ENCODE measurements around the gene NUP43. TPM values are rescaled to one million over a fixed set of nuclear protein-coding genes. Genes with fewer than 3 reads are reported as not detected.

The NUP43 gene
- total and polyA plus RNA-seq, 2 experiments from 2014 or later = 16.1 to 58.0 TPM

DNA sequence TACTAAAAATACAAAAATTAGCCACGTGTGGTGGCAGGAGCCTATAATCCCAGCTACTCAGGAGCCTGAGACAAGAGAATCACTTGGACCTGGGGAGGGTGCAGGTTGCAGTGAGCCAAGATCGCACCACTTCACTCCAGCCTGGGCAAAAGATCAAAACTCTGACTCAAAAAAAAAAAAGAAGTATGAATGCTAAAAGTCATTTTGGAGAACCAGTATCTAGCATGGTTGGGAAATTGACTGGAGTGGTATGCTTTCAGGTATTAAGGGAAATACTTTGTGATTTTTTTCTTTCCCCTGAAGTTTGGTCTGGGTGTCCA lies 33.3 kb upstream of the NUP43 start:
- TF ChIP-seq EZH2phosphoT487 (IDR thresholded peaks at IDR 0.05; ENCODE audit: insufficient read depth, low read depth) (no peak), EZH2 (IDR thresholded peaks at IDR 0.05; ENCODE audit: insufficient read depth, poor library complexity, severe bottlenecking) (no peak)
- H3F3A ChIP-seq (ENCODE audit: insufficient read depth) = no peaks in the 10 kb centered on the region
- H3K4me1 ChIP-seq (ENCODE audit: insufficient read depth) = no peaks in the 10 kb centered on the region
- no peaks in the 10 kb centered on the region; the same call in 1 of the 2 replicates for H4K20me1 ChIP-seq (ENCODE audit: insufficient read depth)
- peaks cover 45% of the 10 kb centered on the region for H3K36me3 ChIP-seq (ENCODE audit: low read depth)
- in situ Hi-C loops (cut with MboI) = no loop called here
- H3K9me2 ChIP-seq (ENCODE audit: insufficient read depth) = no peaks in the 10 kb centered on the region
- no peak overlapping the region for H2AFZ ChIP-seq
- DNase-seq = peak; percentile 8
- H3K9me3 ChIP-seq (ENCODE audit: low read depth) = no peaks in the 10 kb centered on the region
- H3K27me3 ChIP-seq (replicated peaks; ENCODE audit: insufficient read depth) = no peaks in the 10 kb centered on the region
- H3K79me2 ChIP-seq (ENCODE audit: insufficient read depth) = peaks cover 87% of the 10 kb centered on the region
- no peak overlapping the region for H3K4me3 ChIP-seq
- 94 to 95% methylated on average over 2 of the region's 2 CpGs for WGBS, 2 experiments (ENCODE audit: low coverage in 1 of 2, low lambda C conversion rate in 2 of 2, missing lambda C conversion rate in 2 of 2)
- no peak overlapping the region for H3K27ac ChIP-seq
- H3K9ac ChIP-seq = no peak overlapping the region
- H3K4me2 ChIP-seq (ENCODE audit: unreplicated experiment) = no peak overlapping the region

DNA sequence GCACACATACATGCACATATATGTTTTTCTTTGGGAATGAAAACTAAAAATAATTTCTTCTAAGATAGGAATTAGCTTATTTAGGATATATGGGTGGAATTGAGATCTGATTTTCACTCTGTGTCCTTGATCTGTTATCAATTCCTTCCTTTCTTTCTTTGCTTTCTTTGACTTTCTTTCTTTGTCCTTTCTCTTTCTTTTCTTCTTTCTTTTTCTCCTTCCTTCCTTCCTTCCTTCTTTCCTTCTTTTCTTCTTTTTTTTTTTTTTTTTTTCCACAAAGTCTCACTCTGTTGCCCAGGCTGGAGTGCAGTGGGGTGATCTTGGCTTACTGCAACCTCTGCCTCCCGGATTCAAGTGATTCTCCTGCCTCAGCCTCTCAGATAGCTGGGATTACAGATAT lies 31.3 kb upstream of the NUP43 start:
- no peak overlapping the region for H2AFZ ChIP-seq
- in situ Hi-C loops (cut with MboI) = no loop called here
- WGBS, 2 experiments (ENCODE audit: low coverage in 1 of 2, low lambda C conversion rate in 2 of 2, missing lambda C conversion rate in 2 of 2) = 86 to 100% methylated on average over 1 of the region's 1 CpG
- no peak overlapping the region for H3K9ac ChIP-seq
- no peak overlapping the region for H3K4me2 ChIP-seq (ENCODE audit: unreplicated experiment)
- no peak overlapping the region for H3K27ac ChIP-seq
- peaks cover 83% of the 10 kb centered on the region for H3K79me2 ChIP-seq (ENCODE audit: insufficient read depth)
- no peaks in the 10 kb centered on the region for H3K27me3 ChIP-seq (replicated peaks; ENCODE audit: insufficient read depth)
- H3K9me2 ChIP-seq (ENCODE audit: insufficient read depth) = no peaks in the 10 kb centered on the region
- peaks cover 41% of the 10 kb centered on the region for H3K36me3 ChIP-seq (ENCODE audit: low read depth)
- no peaks in the 10 kb centered on the region for H3K9me3 ChIP-seq (ENCODE audit: low read depth)
- TF ChIP-seq EZH2 (IDR thresholded peaks at IDR 0.05; ENCODE audit: insufficient read depth, poor library complexity, severe bottlenecking) (no peak), EZH2phosphoT487 (IDR thresholded peaks at IDR 0.05; ENCODE audit: insufficient read depth, low read depth) (no peak)
- H4K20me1 ChIP-seq (ENCODE audit: insufficient read depth) = no peaks in the 10 kb centered on the region; the same call in 1 of the 2 replicates
- H3K4me3 ChIP-seq = no peak overlapping the region
- H3K4me1 ChIP-seq (ENCODE audit: insufficient read depth) = no peaks in the 10 kb centered on the region
- no peaks in the 10 kb centered on the region; the same call in 1 of the 2 replicates for H3F3A ChIP-seq (ENCODE audit: insufficient read depth)
- no peak for DNase-seq

DNA sequence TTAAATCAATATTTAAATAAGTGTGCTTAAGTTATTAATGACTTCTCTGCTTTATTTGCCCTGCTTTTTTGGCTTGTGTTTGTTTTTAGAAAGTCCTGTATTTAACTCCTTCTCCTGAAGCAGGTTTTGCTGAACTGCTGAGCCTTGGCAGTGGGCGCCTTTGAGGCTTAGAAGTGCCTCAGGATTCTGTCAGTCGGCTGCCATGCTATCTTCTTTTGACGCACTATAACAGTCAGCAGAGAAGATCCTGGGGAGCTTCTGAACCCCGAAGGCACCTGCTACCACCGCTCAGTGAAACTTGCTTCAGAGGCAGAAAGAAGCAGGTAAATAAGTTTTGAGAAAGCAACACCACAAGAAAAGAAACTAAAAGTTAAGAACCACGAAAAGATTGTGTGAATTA lies 25.6 kb upstream of the NUP43 start:
- Histone ChIP-seq H3K9me2 (ENCODE audit: insufficient read depth) (no peaks in the 10 kb centered on the region), H3K79me2 (ENCODE audit: insufficient read depth) (peaks cover 90% of the 10 kb centered on the region)

DNA sequence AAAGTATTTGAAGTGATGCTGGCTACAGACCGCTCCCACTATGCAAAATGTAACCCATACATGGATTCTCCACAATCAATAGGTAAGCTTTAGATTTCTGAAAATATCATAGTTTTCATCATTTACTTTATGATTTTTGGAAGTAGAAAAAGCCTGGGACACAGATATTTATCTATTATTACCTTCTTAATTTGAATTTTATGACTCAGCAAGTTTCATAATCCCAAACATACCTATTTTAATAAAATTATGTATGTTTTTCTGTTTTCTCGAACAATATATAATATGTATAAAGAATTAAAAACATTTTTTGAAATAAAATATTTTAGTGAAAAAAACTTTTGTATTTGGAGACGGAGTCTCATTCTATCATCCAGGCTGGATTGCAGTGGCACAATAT lies 24.9 kb upstream of the NUP43 start:
- peaks cover 90% of the 10 kb centered on the region for H3K79me2 ChIP-seq (ENCODE audit: insufficient read depth)
- H3K36me3 ChIP-seq (ENCODE audit: low read depth) = peaks cover 40% of the 10 kb centered on the region
- H3F3A ChIP-seq (ENCODE audit: insufficient read depth) = no peaks in the 10 kb centered on the region; the same call in 1 of the 2 replicates
- no peaks in the 10 kb centered on the region for H4K20me1 ChIP-seq (ENCODE audit: insufficient read depth)
- no peak overlapping the region for H3K4me3 ChIP-seq
- H3K27ac ChIP-seq = no peak overlapping the region
- no peak for DNase-seq
- H3K9ac ChIP-seq = no peak overlapping the region
- H3K27me3 ChIP-seq (replicated peaks; ENCODE audit: insufficient read depth) = no peaks in the 10 kb centered on the region
- no peak overlapping the region for H2AFZ ChIP-seq
- 97 to 100% methylated on average over 3 of the region's 3 CpGs for WGBS, 2 experiments (ENCODE audit: low coverage in 1 of 2, low lambda C conversion rate in 2 of 2, missing lambda C conversion rate in 2 of 2)
- in situ Hi-C loops (cut with MboI) = no loop called here
- no peaks in the 10 kb centered on the region for H3K9me2 ChIP-seq (ENCODE audit: insufficient read depth)
- TF ChIP-seq EZH2phosphoT487 (IDR thresholded peaks at IDR 0.05; ENCODE audit: insufficient read depth, low read depth) = no peak
- TF ChIP-seq EZH2 (IDR thresholded peaks at IDR 0.05; ENCODE audit: insufficient read depth, poor library complexity, severe bottlenecking) = no peak
- no peaks in the 10 kb centered on the region; the same call in 1 of the 2 replicates for H3K4me1 ChIP-seq (ENCODE audit: insufficient read depth)
- no peaks in the 10 kb centered on the region for H3K9me3 ChIP-seq (ENCODE audit: low read depth)
- H3K4me2 ChIP-seq (ENCODE audit: unreplicated experiment) = no peak overlapping the region

More for the DNA sequence above, 25.6 kb upstream of the NUP43 start:
- in situ Hi-C loops (cut with MboI) = no loop called here
- H3K27me3 ChIP-seq (replicated peaks; ENCODE audit: insufficient read depth) = no peaks in the 10 kb centered on the region
- peaks cover 37% of the 10 kb centered on the region for H3K36me3 ChIP-seq (ENCODE audit: low read depth)
- H2AFZ ChIP-seq = no peak overlapping the region
- no peaks in the 10 kb centered on the region; the same call in 1 of the 2 replicates for H3K4me1 ChIP-seq (ENCODE audit: insufficient read depth)
- H3K4me2 ChIP-seq (ENCODE audit: unreplicated experiment) = no peak overlapping the region
- H3K4me3 ChIP-seq = no peak overlapping the region
- H3F3A ChIP-seq (ENCODE audit: insufficient read depth) = no peaks in the 10 kb centered on the region; the same call in 1 of the 2 replicates
- 98 to 99% methylated on average over 6 of the region's 6 CpGs for WGBS, 2 experiments (ENCODE audit: low coverage in 1 of 2, low lambda C conversion rate in 2 of 2, missing lambda C conversion rate in 2 of 2)
- H4K20me1 ChIP-seq (ENCODE audit: insufficient read depth) = no peaks in the 10 kb centered on the region
- no peak overlapping the region for H3K9ac ChIP-seq
- TF ChIP-seq EZH2 (IDR thresholded peaks at IDR 0.05; ENCODE audit: insufficient read depth, poor library complexity, severe bottlenecking) = no peak
- TF ChIP-seq EZH2phosphoT487 (IDR thresholded peaks at IDR 0.05; ENCODE audit: insufficient read depth, low read depth) = no peak
- no peaks in the 10 kb centered on the region for H3K9me3 ChIP-seq (ENCODE audit: low read depth)
- H3K27ac ChIP-seq = no peak overlapping the region
- DNase-seq = no peak

DNA sequence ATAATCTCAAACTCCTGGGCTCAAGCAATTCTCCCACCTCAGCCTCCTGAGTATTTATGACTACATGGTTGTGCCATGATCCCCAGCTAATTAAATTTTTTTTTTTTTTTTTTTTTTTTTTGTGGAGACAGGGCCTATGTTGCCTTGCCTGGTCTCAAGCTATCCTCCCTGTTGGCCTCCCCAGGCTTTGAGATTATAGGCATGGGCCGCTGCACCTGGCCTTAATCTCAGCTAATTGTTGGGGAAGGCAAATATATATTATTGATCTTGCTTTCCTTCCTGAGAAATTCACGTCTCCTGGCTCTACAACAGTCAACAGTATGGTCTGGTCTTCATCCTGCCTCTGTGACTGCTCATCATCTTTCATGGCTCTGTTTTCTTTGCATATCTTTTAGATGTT lies 23.3 kb upstream of the NUP43 start:
- DNase-seq = no peak
- Histone ChIP-seq H3K4me2 (ENCODE audit: unreplicated experiment) (no peak overlapping the region), H3K27ac (no peak overlapping the region), H3K4me1 (ENCODE audit: insufficient read depth) (no peaks in the 10 kb centered on the region; the same call in 1 of the 2 replicates), H3F3A (ENCODE audit: insufficient read depth) (no peaks in the 10 kb centered on the region; the same call in 1 of the 2 replicates), H3K27me3 (replicated peaks; ENCODE audit: insufficient read depth) (no peaks in the 10 kb centered on the region), H2AFZ (no peak overlapping the region), H3K4me3 (no peak overlapping the region), H4K20me1 (ENCODE audit: insufficient read depth) (no peaks in the 10 kb centered on the region), H3K36me3 (ENCODE audit: low read depth) (peaks cover 39% of the 10 kb centered on the region), H3K9ac (no peak overlapping the region), H3K9me2 (ENCODE audit: insufficient read depth) (no peaks in the 10 kb centered on the region), H3K79me2 (ENCODE audit: insufficient read depth) (peaks cover 94% of the 10 kb centered on the region), H3K9me3 (ENCODE audit: low read depth) (no peaks in the 10 kb centered on the region)
- WGBS, 2 experiments (ENCODE audit: low coverage in 1 of 2, low lambda C conversion rate in 2 of 2, missing lambda C conversion rate in 2 of 2) = 94 to 100% methylated on average over 2 of the region's 2 CpGs
- TF ChIP-seq EZH2 (IDR thresholded peaks at IDR 0.05; ENCODE audit: insufficient read depth, poor library complexity, severe bottlenecking) (no peak), EZH2phosphoT487 (IDR thresholded peaks at IDR 0.05; ENCODE audit: insufficient read depth, low read depth) (no peak)
- in situ Hi-C loops (cut with MboI) = no loop called here

Measured in GM23248 (cell line).